KMS-11 (cell line): ENCODE measurements around the gene AHSP.
"Not testable (repeated sequence)": the region's sequence is repeated elsewhere in the genome, so short reads cannot be mapped to it uniquely, and the experiment has no call there.

Source experiments
- H2AFZ ChIP-seq: fragments of 200-600 bp; sonication (generic); 2 replicates; pipeline ENCODE4 v1.6.1; 2016; ENCODE audit warnings: antibody characterized with exemption, mixed run types, low read depth
- H3K27ac ChIP-seq: fragments of 200-600 bp; sonication (generic); 2 replicates; pipeline ENCODE4 v1.6.1; 2016; ENCODE audit warnings: mild to moderate bottlenecking, mixed run types
- H3K27me3 ChIP-seq: fragments of 200-600 bp; sonication (generic); 2 replicates; pipeline ENCODE4 v1.6.1; 2017; ENCODE audit warnings: mild to moderate bottlenecking, low read depth, mixed run types, moderate library complexity; ENCODE audit not compliant: insufficient read depth
- H3K36me3 ChIP-seq: fragments of 200-600 bp; sonication (generic); 2 replicates; pipeline ENCODE4 v1.6.1; 2017; ENCODE audit warnings: mild to moderate bottlenecking, mixed run types; ENCODE audit not compliant: insufficient read depth
- H3K4me1 ChIP-seq: fragments of 200-600 bp; sonication (generic); 2 replicates; pipeline ENCODE4 v1.6.1; 2016; ENCODE audit warnings: mild to moderate bottlenecking, low read depth, mixed run types; ENCODE audit not compliant: poor library complexity, severe bottlenecking
- H3K4me2 ChIP-seq: fragments of 200-600 bp; sonication (generic); 2 replicates; pipeline ENCODE4 v1.7.0; 2016; ENCODE audit warnings: mild to moderate bottlenecking, mixed run types
- H3K4me3 ChIP-seq: fragments of 200-600 bp; sonication (generic); IDR thresholded peaks from 2 replicates; pipeline ENCODE4 v1.6.1; 2017; ENCODE audit warnings: low read depth, low read length, mixed read lengths; ENCODE audit not compliant: insufficient read depth
- H3K79me2 ChIP-seq: fragments of 200-600 bp; sonication (generic); 2 replicates; pipeline ENCODE4 v1.6.1; 2016; ENCODE audit warnings: low read depth, mixed run types; ENCODE audit not compliant: insufficient read depth
- H3K9ac ChIP-seq: fragments of 200-600 bp; sonication (generic); 2 replicates; pipeline ENCODE4 v1.6.1; 2016; ENCODE audit warnings: mild to moderate bottlenecking, mixed run types
- H4K20me1 ChIP-seq: fragments of 200-600 bp; sonication (generic); 2 replicates; pipeline ENCODE4 v1.6.1; 2016; ENCODE audit warnings: mild to moderate bottlenecking, mixed run types; ENCODE audit not compliant: insufficient read depth
- CTCF ChIP-seq: fragments of 200-600 bp; sonication (generic); conservative IDR thresholded peaks from 2 replicates; pipeline ENCODE4 v1.6.1; 2017; ENCODE audit warnings: low read depth, mild to moderate bottlenecking, antibody characterized with exemption, low read length, moderate library complexity, mixed read lengths

AHSP gene

GRCh38 chr16:31535737-31536136, 8.0 kb downstream of the AHSP start:
- H4K20me1 ChIP-seq: no peaks in the 10 kb centered on the region
- no peak overlapping the region for H2AFZ ChIP-seq
- no peak for TF ChIP-seq CTCF
- no peak overlapping the region for H3K27ac ChIP-seq
- H3K4me2 ChIP-seq: no peak overlapping the region
- H3K4me1 ChIP-seq: no peaks in the 10 kb centered on the region
- H3K4me3 ChIP-seq: no peak overlapping the region
- H3K27me3 ChIP-seq: no peaks in the 10 kb centered on the region
- no peak overlapping the region for H3K9ac ChIP-seq
- H3K79me2 ChIP-seq: no peaks in the 10 kb centered on the region
- no peaks in the 10 kb centered on the region for H3K36me3 ChIP-seq

GRCh38 chr16:31536804-31537361, 9.2 kb downstream of the AHSP start:
- Histone ChIP-seq H3K79me2 (no peaks in the 10 kb centered on the region), H3K27ac (no peak overlapping the region), H3K36me3 (no peaks in the 10 kb centered on the region), H3K4me2 (no peak overlapping the region), H4K20me1 (no peaks in the 10 kb centered on the region), H3K9ac (no peak overlapping the region), H3K4me1 (no peaks in the 10 kb centered on the region), H2AFZ (no peak overlapping the region), H3K27me3 (no peaks in the 10 kb centered on the region), H3K4me3 (no peak overlapping the region)
- no peak for TF ChIP-seq CTCF

GRCh38 chr16:31537362-31538242, 9.9 kb downstream of the AHSP start:
- H3K79me2 ChIP-seq: no peaks in the 10 kb centered on the region
- TF ChIP-seq CTCF: no peak
- H3K36me3 ChIP-seq: no peaks in the 10 kb centered on the region
- no peak overlapping the region for H3K4me2 ChIP-seq
- no peak overlapping the region for H3K4me3 ChIP-seq
- no peak overlapping the region for H3K27ac ChIP-seq
- H2AFZ ChIP-seq: no peak overlapping the region
- H3K4me1 ChIP-seq: no peaks in the 10 kb centered on the region
- no peaks in the 10 kb centered on the region for H3K27me3 ChIP-seq
- H3K9ac ChIP-seq: no peak overlapping the region
- no peaks in the 10 kb centered on the region for H4K20me1 ChIP-seq

- not testable (repeated sequence) for H4K20me1 ChIP-seq, H3K4me3 ChIP-seq, H3K4me2 ChIP-seq, H3K27me3 ChIP-seq, H3K79me2 ChIP-seq, H3K4me1 ChIP-seq, H2AFZ ChIP-seq, H3K9ac ChIP-seq, H3K36me3 ChIP-seq, H3K27ac ChIP-seq
Observed at GRCh38 chr16:31538243-31538598, 10.5 kb downstream of the AHSP start.

GRCh38 chr16:31539762-31540161, 12.1 kb downstream of the AHSP start:
- H3K9ac ChIP-seq, H4K20me1 ChIP-seq, H3K27ac ChIP-seq, H3K27me3 ChIP-seq, H2AFZ ChIP-seq, H3K79me2 ChIP-seq, H3K4me1 ChIP-seq, H3K4me3 ChIP-seq, H3K4me2 ChIP-seq, H3K36me3 ChIP-seq: not testable (repeated sequence)
